Stimulated activated CD4-positive, alpha-beta T cell treated with anti-CD3 and anti-CD28 coated beads, TNF-alpha, amount 100 ng/mL, for 48 hours (primary cell): ENCODE data around the gene HTRA2.
A peak's percentile ranks its signal among the peaks of the same experiment; 100 is the strongest.

Experiments used
- DNase-seq, 3 donors: peaks; one replicate each; pipeline ENCODE4 v3.0.0-alpha.2; 2020; ENCODE audit warnings: low read depth in 3 of 3

HTRA2 gene

DNA sequence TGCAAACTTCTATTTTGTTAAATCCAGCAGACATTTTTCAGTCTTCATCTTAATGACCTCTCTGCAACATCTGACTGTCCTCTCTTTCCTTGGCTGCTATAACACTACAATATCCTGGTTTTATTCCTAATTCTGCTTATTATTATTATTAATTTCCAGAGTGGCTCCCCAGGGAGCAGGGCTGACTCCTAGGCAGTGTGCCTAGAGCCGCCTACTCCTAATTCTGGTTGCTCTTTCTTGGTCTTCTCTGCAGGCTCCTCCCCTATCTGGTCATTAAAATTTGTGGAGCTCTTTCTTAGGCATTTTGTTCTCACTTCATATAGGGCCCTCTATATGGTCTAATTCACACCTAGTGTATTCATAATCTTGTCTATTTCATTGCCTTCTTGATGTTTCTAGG, 13.2 kb downstream of the HTRA2 start:
- DNase-seq, result no peak

DNA sequence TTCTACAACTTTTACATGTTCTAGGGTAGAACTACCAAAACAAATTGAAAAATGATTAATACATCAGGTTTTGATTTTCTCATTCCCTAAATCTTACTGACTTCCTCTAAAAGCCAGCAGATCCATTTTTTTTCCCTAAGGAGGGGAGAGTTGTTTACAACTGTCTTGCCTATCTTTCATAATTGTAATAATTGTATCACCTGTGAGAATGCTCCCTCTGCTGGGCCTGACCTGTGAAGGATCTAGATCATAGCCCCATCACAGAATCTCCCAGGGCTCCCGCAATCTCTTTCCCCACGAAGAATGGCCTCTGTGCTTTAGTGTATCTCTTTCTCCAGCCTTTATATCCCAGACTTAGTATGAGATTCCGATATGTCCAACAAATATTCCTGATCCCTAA, 14.9 kb downstream of the HTRA2 start:
- no peak for DNase-seq

DNA sequence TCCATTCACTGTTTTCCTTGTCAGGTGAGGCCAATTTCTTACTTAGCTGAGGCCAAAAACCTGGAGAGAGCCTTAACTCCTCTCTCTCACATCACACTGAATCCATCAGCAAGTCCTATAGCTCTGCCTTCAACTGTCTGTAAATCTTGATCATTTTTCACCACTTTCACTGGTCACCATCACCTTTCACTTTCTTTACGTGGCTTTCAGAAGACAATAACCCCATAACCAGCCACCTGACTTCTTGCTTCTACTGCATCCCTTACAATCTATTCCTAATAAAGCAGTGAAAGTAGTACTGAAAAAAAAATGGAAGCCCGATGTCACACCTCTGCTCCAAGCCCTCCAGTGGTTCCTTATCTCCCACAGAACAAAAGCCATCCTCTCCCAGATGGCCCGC, 16.3 kb downstream of the HTRA2 start:
- no peak for DNase-seq

DNA sequence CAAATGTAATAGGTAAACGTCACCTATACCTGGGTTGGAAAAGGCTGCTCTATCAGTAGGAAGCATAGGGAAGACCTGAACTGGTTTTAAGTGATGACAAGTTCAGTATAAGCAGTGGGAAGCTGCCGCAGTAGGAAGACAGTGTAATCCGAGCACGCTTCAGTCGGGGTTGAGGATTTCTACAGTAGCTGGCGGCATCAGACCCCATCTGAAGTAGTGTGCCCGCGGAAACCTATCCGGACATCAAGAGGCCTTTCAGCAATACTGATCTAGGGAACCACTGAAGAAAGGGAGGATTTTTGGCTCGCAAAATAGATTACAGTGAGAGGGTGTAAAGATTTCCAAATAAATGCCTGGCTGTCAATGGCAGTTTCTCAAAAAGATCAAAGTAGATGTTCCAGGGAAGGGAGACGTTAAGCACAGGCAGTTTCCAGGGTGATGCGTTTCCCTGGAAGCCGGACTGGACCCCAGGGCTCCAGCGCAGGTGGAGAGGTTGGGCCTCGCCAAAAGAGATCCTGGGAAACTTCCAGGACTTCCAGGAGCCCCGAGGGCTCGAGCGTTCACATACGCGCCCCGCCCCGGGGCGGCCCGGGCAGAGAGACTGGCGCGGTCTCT, 18.7 kb downstream of the HTRA2 start:
- DNase-seq, result no peak

DNA sequence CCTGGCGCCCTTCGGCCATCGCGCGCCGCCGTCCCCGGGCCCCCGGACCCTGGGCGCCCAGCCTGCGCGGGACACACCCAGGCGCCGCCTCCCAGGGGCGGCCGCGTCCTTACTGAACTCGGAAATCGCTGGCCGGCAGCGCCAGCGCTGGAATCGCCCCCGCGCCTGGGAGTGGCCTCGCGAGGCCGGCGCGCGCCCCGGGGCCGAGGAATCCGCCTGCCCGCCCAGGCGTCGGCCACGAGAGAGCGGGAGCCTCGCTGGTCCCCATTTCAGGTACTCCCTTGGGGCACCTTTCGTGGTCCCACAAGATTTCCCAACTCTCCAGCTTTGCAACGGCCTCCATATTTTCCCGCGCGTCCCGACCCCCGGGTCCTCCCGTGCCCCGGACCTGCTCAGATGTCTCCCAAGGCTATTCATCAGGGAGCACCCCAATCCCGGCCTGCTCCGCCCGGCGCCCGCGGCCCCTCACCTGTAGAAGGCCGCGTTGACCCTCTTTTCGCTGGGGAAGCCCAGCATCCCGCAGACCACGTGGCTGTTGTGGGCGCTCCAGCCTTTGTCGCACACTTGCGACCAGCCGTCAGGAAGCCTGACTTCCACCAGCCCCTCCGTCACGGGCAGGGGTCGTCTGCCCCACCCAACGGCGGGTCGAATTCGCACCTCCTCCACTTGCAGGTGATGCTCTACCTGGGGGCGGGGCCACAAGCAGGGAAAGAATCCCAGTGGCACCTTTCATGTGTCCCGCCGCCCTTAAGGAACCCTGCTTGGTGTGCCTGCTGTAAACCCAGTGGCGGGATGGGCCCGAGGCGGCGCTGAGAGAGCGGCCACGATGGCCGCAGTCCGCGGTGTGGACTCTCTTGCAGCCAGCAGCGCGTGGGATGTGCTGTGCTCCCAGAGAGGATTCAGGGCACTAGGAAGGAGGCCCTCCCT, 19.4 kb downstream of the HTRA2 start:
- no peak for DNase-seq

DNA sequence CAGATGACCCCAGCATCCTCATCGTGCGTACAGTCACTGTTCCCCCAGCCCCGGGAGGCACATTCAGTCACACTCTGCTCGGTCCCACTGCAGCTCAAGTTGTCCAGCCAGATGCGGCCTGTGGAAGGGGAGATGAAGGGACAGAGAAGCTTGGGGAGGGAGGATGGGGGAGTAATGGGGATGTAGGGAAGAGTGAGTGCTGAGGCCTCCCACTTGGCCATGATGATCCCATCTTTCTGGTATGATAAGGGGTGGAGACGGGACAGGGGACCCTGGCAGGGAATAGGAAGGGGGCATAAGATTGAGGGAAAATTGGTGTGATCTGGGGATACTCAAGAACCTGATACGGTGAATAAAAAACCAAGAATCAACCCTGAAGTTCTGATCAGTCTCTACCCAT, 20.5 kb downstream of the HTRA2 start:
- no peak for DNase-seq

DNA sequence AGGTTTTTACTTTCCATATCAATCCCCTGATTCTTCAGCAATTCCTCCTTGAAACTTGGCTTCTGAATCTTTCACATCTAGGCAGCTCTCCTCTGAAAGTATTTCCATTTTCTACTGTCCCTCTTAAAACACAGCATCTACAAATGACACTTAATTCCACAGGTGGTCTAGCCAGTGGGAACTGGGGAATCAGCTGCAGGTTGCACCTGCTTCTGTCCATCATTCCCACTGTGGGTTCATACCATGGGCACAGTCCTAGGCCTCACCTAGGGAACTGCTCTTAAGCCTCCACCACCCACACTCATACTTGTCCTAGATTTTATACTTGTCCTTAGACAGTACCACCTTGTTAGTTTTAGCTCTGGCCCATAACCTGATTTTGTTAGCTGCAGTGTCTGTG, 21.8 kb downstream of the HTRA2 start:
- DNase-seq, result no peak

DNA sequence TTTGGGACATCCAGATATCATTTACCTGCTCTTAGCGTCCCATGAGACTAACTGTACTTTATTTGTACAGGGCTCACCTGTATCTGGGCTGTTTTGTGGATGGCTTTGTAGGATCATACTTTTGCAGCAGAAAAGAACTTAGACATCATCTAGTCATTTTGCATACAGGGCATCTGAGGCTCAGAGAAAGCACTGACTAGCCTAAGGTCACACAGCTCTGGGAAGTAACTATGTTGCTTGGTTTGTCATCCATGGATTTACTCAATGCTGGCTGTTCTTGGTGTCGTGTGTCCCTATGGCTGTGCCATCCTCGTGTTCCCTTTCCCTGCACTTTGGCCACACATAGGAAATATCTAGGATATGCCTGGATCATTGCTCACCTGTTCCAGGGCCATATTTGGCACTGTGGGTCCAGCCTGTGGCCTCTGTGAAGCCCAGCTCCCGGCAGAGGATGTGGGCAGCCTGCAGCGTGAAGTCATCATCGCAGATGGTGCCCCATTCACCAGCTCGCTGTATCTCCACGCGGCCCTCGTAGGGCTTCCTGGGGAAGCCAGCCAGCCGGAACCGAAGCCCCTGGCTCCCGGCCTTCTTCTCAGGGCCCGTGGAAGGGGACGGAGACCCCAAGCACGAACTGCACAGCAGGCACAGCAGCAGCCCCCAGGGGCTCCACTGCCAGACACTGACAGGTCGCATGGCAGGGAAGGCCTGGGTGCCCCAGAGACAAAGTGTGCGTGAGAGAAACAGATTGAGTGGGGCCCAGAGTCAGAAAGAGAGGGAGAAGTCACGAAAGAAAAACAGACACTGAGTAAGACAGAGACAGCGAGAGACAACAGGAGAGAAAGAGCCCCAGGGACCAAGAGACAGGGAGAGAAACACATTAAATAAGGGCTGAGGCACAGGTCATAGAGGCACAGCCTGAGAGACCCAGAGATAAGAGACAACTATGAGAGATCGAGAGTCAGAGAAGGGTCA, 22.5 kb downstream of the HTRA2 start:
- no peak for DNase-seq

DNA sequence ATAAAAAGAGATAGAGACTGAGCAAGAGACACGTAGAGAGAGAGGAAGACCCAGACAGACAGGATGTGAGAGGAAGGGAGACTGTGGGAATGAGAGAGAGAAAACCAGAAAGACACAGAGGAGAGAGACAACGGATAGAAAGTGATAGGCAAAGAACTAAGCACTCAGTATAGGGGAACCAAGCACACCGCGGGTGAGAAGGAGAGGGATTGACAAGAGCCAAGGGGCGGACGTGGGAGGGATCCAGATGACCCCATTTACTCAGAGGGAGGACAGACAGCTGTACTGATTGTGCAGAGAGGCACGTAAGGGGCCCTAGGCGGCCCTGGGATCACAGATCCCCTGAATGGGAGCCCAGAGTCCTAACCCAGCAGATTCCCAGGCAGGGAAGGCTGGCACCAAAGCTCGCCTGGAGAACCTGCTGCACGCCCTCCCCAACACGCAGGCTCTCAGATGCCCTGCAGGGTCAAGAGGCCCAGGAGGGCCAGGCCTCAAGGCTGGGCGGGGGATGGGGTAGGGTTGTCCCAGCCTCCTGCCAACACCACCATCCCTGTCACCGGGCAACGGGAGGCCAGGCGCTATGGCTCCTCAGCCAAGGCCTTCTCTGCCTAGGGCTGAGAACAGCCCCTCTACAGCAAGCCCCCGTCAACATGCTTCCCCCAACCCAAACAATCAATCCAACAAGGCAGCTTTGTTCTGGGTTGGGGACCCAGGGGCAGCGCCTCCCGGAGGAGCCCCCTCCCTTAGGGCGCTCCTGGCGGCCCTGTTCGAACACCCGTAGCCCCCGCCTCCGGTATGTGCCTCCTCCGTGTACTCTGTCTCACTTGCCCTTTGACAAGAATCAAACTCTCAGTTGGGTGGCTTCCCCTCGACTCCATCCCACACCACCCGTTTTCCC, 23.4 kb downstream of the HTRA2 start:
- DNase-seq, result no peak

DNA sequence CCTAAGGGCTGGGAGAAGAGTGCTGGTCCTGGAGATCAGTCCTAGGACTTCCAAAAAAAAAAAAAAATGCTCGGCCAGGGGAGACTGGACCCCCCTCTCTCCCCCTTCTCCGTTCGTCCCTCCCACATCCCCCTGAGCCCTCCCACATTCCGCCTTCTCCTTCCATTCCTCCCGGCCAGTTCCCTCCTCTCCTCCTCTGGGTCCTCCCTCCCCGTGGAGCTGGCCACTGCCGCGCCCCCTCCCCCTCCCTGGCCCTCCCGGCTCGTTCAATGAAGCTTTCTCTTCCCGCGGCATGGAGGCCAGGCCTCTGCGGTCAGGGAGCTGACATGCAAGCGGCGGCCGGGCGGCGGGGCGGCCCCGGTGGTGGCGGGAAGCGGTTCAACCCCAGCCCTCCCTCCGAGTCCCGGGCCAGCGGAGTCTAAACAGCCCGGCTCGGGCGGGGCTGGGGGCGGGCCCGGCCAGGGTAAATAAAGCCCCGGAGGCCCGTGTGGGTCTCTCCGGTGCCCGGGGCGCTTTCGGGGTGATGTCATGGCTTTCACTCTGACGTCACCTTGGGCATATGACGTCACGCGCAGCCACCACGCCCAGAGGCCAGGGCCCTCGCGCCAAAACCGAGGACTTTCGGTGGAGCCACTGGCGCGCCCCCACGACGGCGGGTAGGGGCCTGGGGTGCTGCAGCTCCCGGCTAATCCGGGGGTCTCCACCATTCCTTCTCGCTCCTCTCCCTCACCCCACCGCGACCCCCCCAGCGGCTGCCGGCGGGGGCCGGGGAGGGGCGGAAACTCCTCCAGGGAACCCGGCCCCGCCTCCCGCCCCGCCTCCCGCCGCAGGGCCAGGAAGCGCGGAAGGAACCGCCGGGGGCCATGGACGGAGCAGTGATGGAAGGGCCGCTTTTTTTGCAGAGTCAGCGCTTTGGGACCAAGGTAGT, 24.4 kb downstream of the HTRA2 start, which contains the start of the genes DOK1 and LOXL3:
Gene DOK1, plus strand, starts transcription at position 829 of the 928 bp plus-strand sequence. Its CDS starts 35 bp downstream, at position 864.
Gene LOXL3, minus strand, starts transcription at position 51 of the 928 bp plus-strand sequence. CDS start 1,308 bp downstream, outside the sequence.
- peak; percentile 70 to 85 (median 73) for DNase-seq

DNA sequence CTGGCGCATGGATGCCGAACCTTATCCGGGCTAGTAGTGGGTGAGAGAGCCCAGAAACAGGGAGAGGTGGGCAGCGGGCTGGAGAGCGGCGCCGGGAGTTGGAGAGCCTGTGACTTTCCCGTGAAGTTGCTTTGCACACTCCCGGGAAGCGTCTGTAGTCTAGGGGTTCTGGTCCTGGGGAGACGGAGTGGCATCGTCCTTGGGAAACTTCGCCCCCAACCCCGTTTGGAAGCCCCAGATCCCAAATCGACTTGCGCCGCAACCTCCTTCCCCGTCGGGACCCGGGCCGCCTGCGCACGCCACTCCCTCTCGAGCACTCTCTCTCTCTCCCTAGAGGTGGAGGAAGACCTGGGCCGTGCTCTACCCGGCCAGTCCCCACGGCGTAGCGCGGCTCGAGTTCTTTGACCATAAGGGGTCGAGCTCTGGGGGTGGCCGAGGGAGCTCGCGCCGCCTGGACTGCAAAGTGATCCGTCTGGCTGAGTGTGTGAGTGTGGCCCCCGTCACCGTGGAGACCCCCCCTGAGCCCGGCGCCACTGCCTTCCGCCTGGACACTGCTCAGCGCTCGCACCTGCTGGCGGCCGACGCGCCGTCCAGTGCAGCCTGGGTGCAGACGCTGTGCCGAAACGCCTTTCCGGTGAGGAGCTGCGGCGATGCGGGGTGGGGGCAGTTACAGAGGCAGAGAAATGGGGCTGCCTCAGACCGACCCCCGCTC, 25.2 kb downstream of the HTRA2 start:
- peak in 1 of 3 donors; percentile 46 for DNase-seq

DNA sequence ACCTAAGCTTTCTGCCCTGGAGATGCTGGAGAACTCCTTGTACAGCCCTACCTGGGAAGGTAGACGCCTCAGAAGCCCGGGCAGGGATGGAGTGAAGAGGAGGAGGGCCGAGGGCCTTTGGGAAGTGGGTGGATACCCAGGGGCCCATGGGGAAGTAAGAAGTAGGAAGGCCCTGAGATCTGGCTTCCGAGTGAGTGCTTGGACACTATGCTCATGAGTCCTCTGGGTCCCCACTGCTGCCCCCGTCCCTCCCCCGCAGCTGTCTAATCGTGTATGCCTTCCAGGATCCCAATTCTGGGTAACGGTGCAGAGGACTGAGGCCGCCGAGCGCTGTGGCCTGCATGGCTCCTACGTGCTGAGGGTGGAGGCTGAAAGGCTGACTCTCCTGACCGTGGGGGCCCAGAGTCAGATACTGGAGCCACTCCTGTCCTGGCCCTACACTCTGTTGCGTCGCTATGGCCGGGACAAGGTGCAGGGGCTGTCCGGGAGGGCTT, 25.9 kb downstream of the HTRA2 start:
- no peak for DNase-seq

DNA sequence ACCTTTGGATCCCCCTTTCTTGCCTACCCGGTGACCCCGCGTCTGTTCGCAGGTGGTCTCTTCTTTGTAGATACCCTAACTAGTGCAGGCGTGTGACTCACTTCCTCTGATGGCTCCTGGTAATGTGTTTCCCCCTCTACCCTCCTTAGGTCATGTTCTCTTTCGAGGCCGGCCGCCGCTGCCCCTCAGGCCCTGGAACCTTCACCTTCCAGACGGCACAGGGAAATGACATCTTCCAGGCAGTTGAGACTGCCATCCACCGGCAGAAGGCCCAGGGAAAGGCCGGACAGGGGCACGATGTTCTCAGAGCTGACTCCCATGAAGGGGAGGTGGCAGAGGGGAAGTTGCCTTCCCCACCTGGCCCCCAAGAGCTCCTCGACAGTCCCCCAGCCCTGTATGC, 26.4 kb downstream of the HTRA2 start:
- DNase-seq, result no peak

DNA sequence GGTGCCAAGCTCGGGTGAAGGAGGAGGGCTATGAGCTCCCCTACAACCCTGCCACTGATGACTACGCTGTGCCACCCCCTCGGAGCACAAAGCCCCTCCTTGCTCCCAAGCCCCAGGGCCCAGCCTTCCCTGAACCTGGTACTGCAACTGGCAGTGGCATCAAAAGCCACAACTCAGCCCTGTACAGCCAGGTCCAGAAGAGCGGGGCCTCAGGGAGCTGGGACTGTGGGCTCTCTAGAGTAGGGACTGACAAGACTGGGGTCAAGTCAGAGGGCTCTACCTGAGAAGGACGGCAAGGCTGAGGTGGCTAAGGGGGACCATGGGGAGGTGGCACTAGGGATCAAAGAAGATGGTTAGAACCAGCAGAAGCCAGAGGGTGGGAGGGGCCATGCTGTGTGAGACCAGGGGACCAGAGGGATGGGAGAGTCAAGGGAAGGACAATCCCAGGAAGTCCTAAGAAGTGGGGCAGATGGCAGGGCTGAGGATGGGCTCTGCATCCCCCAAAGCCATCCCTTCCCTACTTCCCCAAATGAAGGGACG, 27.2 kb downstream of the HTRA2 start:
- no peak for DNase-seq

DNA sequence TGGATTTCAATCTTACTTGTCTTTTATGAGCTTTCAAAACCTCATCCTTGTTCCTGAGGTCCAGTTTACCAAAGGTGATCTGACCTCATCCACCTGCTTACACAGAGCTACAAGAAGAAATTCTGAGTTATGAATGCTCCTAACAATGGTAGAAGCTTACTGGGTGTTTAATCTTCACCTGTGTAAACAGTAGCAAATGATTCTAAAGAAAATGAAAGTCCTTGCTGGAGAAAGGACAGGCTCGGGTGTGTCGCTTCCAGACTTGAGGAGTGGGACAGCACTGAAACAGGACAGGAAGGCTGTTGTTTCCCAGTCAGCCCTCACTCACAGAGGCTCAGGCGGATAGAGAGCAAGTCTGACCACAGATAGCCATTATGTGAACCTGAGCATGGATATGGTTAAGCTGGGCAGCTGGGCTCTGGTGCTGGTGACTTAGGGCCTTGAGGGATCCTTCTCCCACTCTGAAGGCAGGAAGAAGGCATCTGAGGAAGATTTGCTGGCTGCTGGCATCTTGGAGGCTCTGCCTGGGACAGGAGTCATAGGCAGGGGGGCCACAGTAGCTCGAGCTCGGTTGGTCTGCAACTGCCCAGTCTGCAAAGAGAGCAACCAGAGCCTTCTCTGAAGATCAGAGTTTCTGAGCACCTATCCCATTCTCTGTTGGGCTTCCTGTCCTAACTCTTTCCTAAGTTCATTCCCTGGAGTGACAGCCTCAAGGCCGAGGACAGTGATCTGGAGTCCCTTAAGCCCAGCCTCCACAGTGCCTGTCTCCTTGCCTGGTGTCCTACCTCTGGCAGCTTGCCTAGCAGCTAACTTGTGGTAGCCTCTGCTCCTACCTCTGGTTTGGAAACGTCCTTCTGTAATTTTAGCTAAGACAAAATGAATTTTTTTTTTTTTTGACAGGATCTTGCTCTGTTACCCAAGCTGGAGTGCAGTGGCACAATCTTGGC, 28.8 kb downstream of the HTRA2 start:
- DNase-seq, result no peak

DNA sequence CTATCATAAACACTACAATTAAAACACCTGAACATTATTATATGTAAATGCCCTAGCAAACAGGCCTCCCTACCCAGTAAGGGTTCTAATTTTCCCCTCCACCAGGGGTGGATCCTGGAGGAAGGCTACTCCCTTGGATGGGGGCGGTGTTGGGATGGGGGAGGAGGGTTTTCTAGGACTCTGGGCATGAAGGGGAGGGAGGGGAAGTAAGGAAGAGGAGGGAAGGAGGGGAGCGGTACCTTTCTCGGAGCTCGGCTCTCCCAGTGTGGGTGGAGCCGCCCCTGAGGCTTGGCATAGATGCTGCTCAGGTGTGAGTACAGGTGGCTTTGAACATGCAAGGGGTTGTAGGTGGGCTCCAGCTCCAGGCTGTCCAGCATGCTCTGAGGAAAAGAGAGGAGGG, 30.2 kb downstream of the HTRA2 start:
- no peak for DNase-seq

DNA sequence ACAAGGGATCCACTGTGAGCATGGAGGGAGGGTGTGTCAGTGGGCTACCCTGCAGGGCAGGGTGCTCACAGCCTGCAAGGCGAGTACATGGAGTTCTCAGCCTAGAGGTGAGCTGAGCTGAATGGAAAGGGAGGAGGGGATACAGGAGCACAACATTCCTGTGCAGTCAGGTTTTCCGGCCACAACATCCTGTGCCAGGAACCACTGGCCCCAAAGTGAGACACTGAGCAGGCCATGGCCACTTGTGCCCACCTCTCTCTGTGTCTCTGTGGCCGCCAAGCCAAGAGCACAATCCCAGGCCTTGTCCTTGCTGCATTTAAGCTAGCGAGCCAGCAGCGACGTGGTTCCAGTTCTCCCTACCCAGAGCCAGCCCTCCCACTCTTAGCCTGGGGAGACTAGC, 30.9 kb downstream of the HTRA2 start:
- no peak for DNase-seq
